B cell (primary cell): ENCODE results near the gene CCDC107. TPM values are rescaled to one million over a fixed set of nuclear protein-coding genes. Genes with fewer than 3 reads are reported as not detected.

Experiments used
- ATAC-seq: fragments of 200-7000 bp; cut with Tn5 transposase; one replicate; pipeline ENCODE4 v1.10.0; 2021; ENCODE audit warnings: low read depth, mild to moderate bottlenecking, moderate number of reproducible peaks, moderate library complexity
- CTCF ChIA-PET: fragments of 350-600 bp; sonication (Branson Sonifier 250); formaldehyde crosslinking; loops from one replicate; lab custom pipeline; 2021; ENCODE audit warnings: antibody characterized with exemption, inconsistent platforms; lab: Charles Lee
- POLR2A ChIA-PET: fragments of 350-600 bp; sonication (Branson Sonifier 250); formaldehyde crosslinking; loops from one replicate; lab custom pipeline; 2021; ENCODE audit warnings: antibody characterized with exemption; lab: Charles Lee
- DNase-seq: peaks from one replicate; pipeline ENCODE4 v3.0.0; 2013
- H2AFZ ChIP-seq: 2 replicates; pipeline ENCODE4 v1.6.1; 2012; ENCODE audit warnings: mild to moderate bottlenecking, low read depth, low read length; ENCODE audit not compliant: insufficient read depth, poor library complexity, severe bottlenecking
- H3K27ac ChIP-seq, 2 donors: 1 replicate in 1 of 2; 2 replicates in 1 of 2; pipeline ENCODE4 v1.5.1; 2012 to 2013; ENCODE audit warnings: low read length in 2 of 2, mild to moderate bottlenecking in 2 of 2, moderate library complexity in 1 of 2
- H3K27me3 ChIP-seq, 4 experiments: fragments of 200-600 bp in 1 of 4; sonication (generic) in 1 of 4; replicated peaks in 1 of 4; 1 replicate in 2 of 4; 2 replicates in 2 of 4; pipeline versions ENCODE4 v1.6.1 to v1.7.0; 2013 to 2016; ENCODE audit warnings: low read length in 3 of 4, mild to moderate bottlenecking in 2 of 4, mixed read lengths in 1 of 4, moderate library complexity in 1 of 4; ENCODE audit not compliant: insufficient read depth in 4 of 4, control insufficient read depth in 3 of 4; ENCODE audit errors: control extremely low read depth in 1 of 4
- H3K36me3 ChIP-seq, 2 experiments: replicated peaks in 1 of 2; 1 replicate in 1 of 2; 2 replicates in 1 of 2; pipeline versions ENCODE4 v1.6.1 to v1.7.1; 2013; ENCODE audit warnings: low read length in 1 of 2; ENCODE audit not compliant: insufficient read depth in 2 of 2, control insufficient read depth in 1 of 2; ENCODE audit errors: control extremely low read depth in 1 of 2, extremely low read depth in 1 of 2
- H3K4me1 ChIP-seq, 2 donors: fragments of 200-600 bp in 1 of 2; sonication (generic) in 1 of 2; 1 replicate in 1 of 2; 2 replicates in 1 of 2; pipeline versions ENCODE4 v1.5.1 to v1.6.1; 2013 to 2017; ENCODE audit warnings: low read length in 2 of 2; ENCODE audit not compliant: control insufficient read depth in 2 of 2, insufficient read depth in 2 of 2
- H3K4me2 ChIP-seq: replicated peaks from 2 replicates; pipeline ENCODE3; 2012; ENCODE audit warnings: mild to moderate bottlenecking, low read depth, low read length; ENCODE audit not compliant: poor library complexity, severe bottlenecking
- H3K4me3 ChIP-seq, 5 experiments: fragments of 200-600 bp in 1 of 5; sonication (generic) in 1 of 5; 1 replicate in 3 of 5; 2 replicates in 2 of 5; pipeline versions ENCODE4 v1.5.1 to v1.7.0; 2011 to 2016; ENCODE audit warnings: low read length in 4 of 5, mild to moderate bottlenecking in 4 of 5, low read depth in 2 of 5, control low read depth in 1 of 5, moderate library complexity in 1 of 5; ENCODE audit not compliant: insufficient read depth in 1 of 5; ENCODE audit errors: control extremely low read depth in 1 of 5, extremely low read depth in 1 of 5
- H3K79me2 ChIP-seq: fragments of 200-600 bp; sonication (generic); one replicate; pipeline ENCODE4 v1.6.0; 2016; ENCODE audit warnings: low read length; ENCODE audit not compliant: control insufficient read depth, insufficient read depth
- H3K9ac ChIP-seq: fragments of 200-600 bp; sonication (generic); 2 replicates; pipeline ENCODE4 v1.6.1; 2017; ENCODE audit warnings: mild to moderate bottlenecking, low read length, moderate library complexity
- H3K9me3 ChIP-seq, 3 donors: one replicate each; pipeline versions ENCODE4 v1.6.1 to v1.7.1; 2013; ENCODE audit warnings: low read length in 2 of 3; ENCODE audit not compliant: control insufficient read depth in 2 of 3, insufficient read depth in 1 of 3; ENCODE audit errors: control extremely low read depth in 1 of 3
- H4K20me1 ChIP-seq: 2 replicates; pipeline ENCODE4 v1.6.0; 2012; ENCODE audit warnings: mild to moderate bottlenecking, low read length; ENCODE audit not compliant: insufficient read depth, control insufficient read depth, poor library complexity, severe bottlenecking
- H3K27ac Mint-ChIP-seq: one replicate; pipeline ENCODE4 v1.8.0; 2021; ENCODE audit warnings: mixed read lengths
- H3K27me3 Mint-ChIP-seq: one replicate; pipeline ENCODE4 v1.8.0; 2021; ENCODE audit warnings: mixed read lengths
- H3K4me1 Mint-ChIP-seq: one replicate; pipeline ENCODE4 v1.8.0; 2021; ENCODE audit warnings: mixed read lengths
- H3K4me3 Mint-ChIP-seq: one replicate; pipeline ENCODE4 v1.8.0; 2021; ENCODE audit warnings: mixed read lengths
- H3K9me3 Mint-ChIP-seq: one replicate; pipeline ENCODE4 v1.8.0; 2022; ENCODE audit warnings: mixed read lengths; ENCODE audit not compliant: insufficient read depth
- CTCF ChIP-seq: fragments of 200-600 bp; IDR thresholded peaks from one replicate; pipeline ENCODE4 v1.8.0; 2022; ENCODE audit warnings: antibody characterized with exemption, mild to moderate bottlenecking
- EZH2 ChIP-seq: IDR thresholded peaks from 2 replicates; pipeline ENCODE4 v1.6.1; 2012; ENCODE audit warnings: borderline replicate concordance, low read depth, mild to moderate bottlenecking, moderate library complexity, low read length; ENCODE audit not compliant: insufficient read depth, poor library complexity, severe bottlenecking
- WGBS: methylation state at CpG from one replicate; pipeline ENCODE4 v1.1.5; 2013; ENCODE audit warnings: missing lambda C conversion rate; ENCODE audit not compliant: insufficient coverage; 5-methylcytosine and 5-hydroxymethylcytosine counted together
- intact Hi-C: fragments of 100-400 bp; cut with micrococcal nuclease; formaldehyde crosslinking; loops from one replicate; pipeline ENCODE4 v1.10.0; 2022
- polyA plus RNA-seq: library from polyadenylated mRNA; depleted of rRNA; stranded (reverse); fragments of >200 nt; gene quantifications from 2 replicates; pipeline ENCODE4 v1.2.3, GENCODE V29; 2012
- total RNA-seq, 2 donors: library from RNA; stranded (reverse); fragments of 120-200 nt in 1 of 2; gene quantifications; 1 replicate in 1 of 2; 2 replicates in 1 of 2; pipeline versions ENCODE4 v1.2.3 to v1.2.4, GENCODE V29; 2013 to 2022

The CCDC107 gene
- total and polyA plus RNA-seq, 2 donors (not counting 1 experiment from before 2014, with no cell fraction given) = 22.5 to 33.8 TPM

GRCh38 chr9:35687306-35687705, 29.2 kb downstream of the CCDC107 start:
- H3K9me3 ChIP-seq = no peaks in the 10 kb centered on the region

More at GRCh38 chr9:35687306-35687705, 29.2 kb downstream of the CCDC107 start:
- H3K9ac ChIP-seq = no peak overlapping the region
- WGBS = 87% methylated on average over 2 of the region's 2 CpGs
- H4K20me1 ChIP-seq = no peaks in the 10 kb centered on the region
- Mint-ChIP-seq H3K27me3 (no peaks in the 10 kb centered on the region), H3K27ac (no peak overlapping the region), H3K4me3 (no peak overlapping the region), H3K4me1 (peaks cover 11% of the 10 kb centered on the region), H3K9me3 (no peaks in the 10 kb centered on the region)
- H3K36me3 ChIP-seq = no peaks in the 10 kb centered on the region
- H3K4me1 ChIP-seq = peaks cover 3 to 17% of the 10 kb centered on the region in 2 donors
- ATAC-seq (no peak), DNase-seq (no peak)
- ChIA-PET CTCF (interaction anchor here (1.1 to 7.6 kb wide), 4 partner anchors 8 to 49 kb away, joined by 3 to 82 read pairs (median 4); no protein-coding TSS in a partner anchor), POLR2A (no interaction called here)
- H3K27me3 ChIP-seq = no peaks in the 10 kb centered on the region
- intact Hi-C loops = no loop called here
- no peak overlapping the region for H3K4me3 ChIP-seq
- H3K27ac ChIP-seq = no peak overlapping the region
- no peak overlapping the region for H3K4me2 ChIP-seq
- no peak overlapping the region for H2AFZ ChIP-seq
- TF ChIP-seq CTCF (no peak), EZH2 (no peak)
- no peaks in the 10 kb centered on the region for H3K79me2 ChIP-seq
